ENCODE data around the gene CLDN8.

CLDN8 gene

DNA sequence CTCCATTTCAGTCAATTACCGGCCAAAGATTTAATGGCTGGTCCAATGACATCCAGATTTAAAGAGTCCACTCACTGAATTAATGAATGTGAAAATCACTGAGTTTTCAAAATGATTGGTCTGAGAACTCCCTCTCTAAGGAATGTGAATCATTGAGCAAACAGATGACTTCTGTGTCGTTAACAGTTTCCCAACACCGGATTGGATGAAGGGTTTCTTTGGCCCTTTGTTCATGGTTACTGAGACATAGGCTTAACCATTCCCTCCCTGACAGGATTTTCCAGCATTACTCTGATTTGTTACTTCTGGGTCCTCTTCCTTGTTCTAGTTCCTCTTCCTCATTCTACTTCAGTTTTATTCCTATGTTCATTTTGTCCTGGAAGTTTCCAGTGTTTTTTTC, 47.8 kb downstream of the CLDN8 start:
- no peak for DNase-seq
- H3K27me3 Mint-ChIP-seq (ENCODE audit: low read depth, poor library complexity) = peaks cover 2% of the 10 kb centered on the region
- H3K9me3 Mint-ChIP-seq = no peaks in the 10 kb centered on the region
- H3K36me3 Mint-ChIP-seq (ENCODE audit: low read depth) = no peaks in the 10 kb centered on the region
- H3K4me1 Mint-ChIP-seq = no peaks in the 10 kb centered on the region
- H3K4me3 Mint-ChIP-seq = no peak overlapping the region
- H3K27ac Mint-ChIP-seq = no peak overlapping the region
- TF ChIP-seq CTCF (IDR thresholded peaks at IDR 0.05) = no peak

- H3K9me3 Mint-ChIP-seq = no peaks in the 10 kb centered on the region
- H3K27ac Mint-ChIP-seq = no peak within 1 kb of the TSS
- no peaks in the 10 kb centered on the region for H3K4me1 Mint-ChIP-seq
- no peak within 1 kb of the TSS for H3K4me3 Mint-ChIP-seq
- TF ChIP-seq CTCF (IDR thresholded peaks at IDR 0.05) = no peak
- H3K36me3 Mint-ChIP-seq (ENCODE audit: low read depth) = no peaks in the 10 kb centered on the region
- peaks cover 4% of the 10 kb centered on the region for H3K27me3 Mint-ChIP-seq (ENCODE audit: low read depth, poor library complexity)
- DNase-seq = no peak
Observed at GRCh38 chr21:30166705-30167104, 49.2 kb downstream of the CLDN8 start, which contains the start of gene CLDN17. TSS of gene CLDN17 (minus strand) at chr21:30166805. CDS start at chr21:30166617, 188 bp downstream.

DNA sequence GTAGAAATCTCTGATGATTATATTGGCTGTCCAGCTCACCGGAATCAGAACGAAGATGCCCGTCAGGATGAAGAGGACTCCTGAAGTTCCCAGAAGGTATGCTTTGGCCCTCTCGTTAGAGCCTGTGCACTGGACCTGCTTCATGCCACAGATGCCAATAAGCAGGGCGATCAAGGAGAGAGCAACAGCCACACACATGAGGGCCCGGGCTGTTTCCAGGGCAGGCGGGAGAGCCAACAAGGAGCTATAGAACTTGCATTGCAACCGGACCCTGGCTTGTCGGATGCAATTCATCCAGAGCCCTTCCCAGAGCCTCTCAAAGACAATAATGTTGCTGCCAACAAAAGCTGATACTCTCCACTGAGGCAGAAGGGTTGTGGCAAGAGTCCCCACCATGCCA, 49.7 kb downstream of the CLDN8 start:
- H3K36me3 Mint-ChIP-seq (ENCODE audit: low read depth) = no peaks in the 10 kb centered on the region
- H3K27ac Mint-ChIP-seq = no peak overlapping the region
- DNase-seq = no peak
- no peaks in the 10 kb centered on the region for H3K4me1 Mint-ChIP-seq
- H3K4me3 Mint-ChIP-seq = no peak overlapping the region
- H3K27me3 Mint-ChIP-seq (ENCODE audit: low read depth, poor library complexity) = peaks cover 4% of the 10 kb centered on the region
- TF ChIP-seq CTCF (IDR thresholded peaks at IDR 0.05) = no peak
- H3K9me3 Mint-ChIP-seq = no peaks in the 10 kb centered on the region

- H3K27ac Mint-ChIP-seq = no peak overlapping the region
- DNase-seq = no peak
- H3K4me3 Mint-ChIP-seq = no peak overlapping the region
- H3K36me3 Mint-ChIP-seq (ENCODE audit: low read depth) = no peaks in the 10 kb centered on the region
- H3K4me1 Mint-ChIP-seq = no peaks in the 10 kb centered on the region
- peaks cover 4% of the 10 kb centered on the region for H3K27me3 Mint-ChIP-seq (ENCODE audit: low read depth, poor library complexity)
- no peak for TF ChIP-seq CTCF (IDR thresholded peaks at IDR 0.05)
- H3K9me3 Mint-ChIP-seq = no peaks in the 10 kb centered on the region
Observed at GRCh38 chr21:30164796-30165195, 51.1 kb downstream of the CLDN8 start.
